Measurements from ENCODE around the gene RBCK1. TPM values are rescaled to one million over a fixed set of nuclear protein-coding genes. Genes with fewer than 3 reads are reported as not detected.
"Not testable (repeated sequence)": the region's sequence is repeated elsewhere in the genome, so short reads cannot be mapped to it uniquely, and the experiment has no call there.

Gene RBCK1
- polyA plus RNA-seq, 3 donors, result 66.8 to 110 (median 70.8) TPM

DNA sequence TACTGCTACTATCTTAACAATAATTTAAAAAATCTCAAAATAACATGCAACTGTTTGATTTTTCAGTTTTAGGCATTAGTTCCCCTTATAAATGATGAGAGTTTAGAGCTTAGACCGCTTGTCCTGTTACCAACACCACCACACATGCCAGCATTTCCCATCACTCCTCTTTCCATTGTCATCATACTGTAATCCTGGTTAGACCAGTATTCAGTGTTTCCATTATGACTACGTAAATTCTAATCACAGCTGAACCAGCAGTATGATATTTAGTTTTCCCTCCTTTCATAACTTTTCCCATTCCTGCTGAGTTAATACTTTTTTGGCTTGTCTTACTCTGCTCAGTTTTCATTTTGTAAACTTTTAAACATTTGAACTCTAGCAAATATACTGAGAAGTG, 66.5 kb downstream of the RBCK1 start:
- no peak overlapping the region for H3K4me3 ChIP-seq (replicated peaks in 1 of 3; ENCODE audit: low read depth in 2 of 3, low read length in 3 of 3)
- intact Hi-C loops (cut with micrococcal nuclease), result no loop called here
- Mint-ChIP-seq H3K27ac (no peak overlapping the region), H3K4me1 (no peaks in the 10 kb centered on the region), H3K27me3 (ENCODE audit: low read depth in 3 of 3) (peaks cover 0 to 3% (median 0%) of the 10 kb centered on the region in 3 donors), H3K36me3 (peaks cover 19% of the 10 kb centered on the region in 2 donors), H3K9me3 (peaks cover 6 to 21% (median 12%) of the 10 kb centered on the region in 7 donors), H3K4me3 (no peak overlapping the region)
- no peak overlapping the region for H2AFZ ChIP-seq (ENCODE audit: insufficient read depth, low read depth, low read length, poor library complexity, severe bottlenecking)
- H3K9me3 ChIP-seq (replicated peaks in 1 of 2; ENCODE audit: control insufficient read depth in 1 of 2, insufficient read depth in 1 of 2, low read length in 2 of 2), result peaks cover 1 to 8% of the 10 kb centered on the region in 2 donors
- WGBS (ENCODE audit: insufficient coverage), result no CpG with 5 or more reads among the region's 2 CpGs
- H3K9ac ChIP-seq (ENCODE audit: insufficient read depth, low read length, poor library complexity, severe bottlenecking), result no peak overlapping the region
- no peak for DNase-seq
- no peaks in the 10 kb centered on the region for H3K4me1 ChIP-seq (ENCODE audit: control insufficient read depth in 1 of 2, insufficient read depth in 2 of 2, low read length in 2 of 2)
- no peak for TF ChIP-seq CTCF (IDR thresholded peaks at IDR 0.05)
- no peaks in the 10 kb centered on the region for H3K27me3 ChIP-seq (ENCODE audit: control insufficient read depth in 2 of 2, insufficient read depth in 2 of 2, low read length in 2 of 2)
- H3K4me2 ChIP-seq (replicated peaks; ENCODE audit: extremely low read depth, low read length, poor library complexity, severe bottlenecking), result no peak overlapping the region
- peaks cover 13% of the 10 kb centered on the region for H4K20me1 ChIP-seq (ENCODE audit: insufficient read depth, low read length)
- no peaks in the 10 kb centered on the region for H3K79me2 ChIP-seq (ENCODE audit: insufficient read depth, low read length)
- H3K36me3 ChIP-seq (replicated peaks in 1 of 2; ENCODE audit: control insufficient read depth in 1 of 2, insufficient read depth in 2 of 2, low read length in 2 of 2), result peaks cover 6 to 33% of the 10 kb centered on the region in 2 donors
- H3K27ac ChIP-seq (ENCODE audit: low read depth in 1 of 2, low read length in 2 of 2), result no peak overlapping the region

- WGBS (ENCODE audit: insufficient coverage), result 100% methylated on average over 1 of the region's 6 CpGs
- TF ChIP-seq CTCF (IDR thresholded peaks at IDR 0.05), result no peak
- no peak overlapping the region for H2AFZ ChIP-seq (ENCODE audit: insufficient read depth, low read depth, low read length, poor library complexity, severe bottlenecking)
- peaks cover 26 to 27% of the 10 kb centered on the region in 2 donors for H3K36me3 Mint-ChIP-seq
- H3K4me3 Mint-ChIP-seq, result no peak overlapping the region
- H3K4me1 Mint-ChIP-seq, result no peaks in the 10 kb centered on the region
- H3K9ac ChIP-seq (ENCODE audit: insufficient read depth, low read length, poor library complexity, severe bottlenecking), result no peak overlapping the region
- H3K4me3 ChIP-seq (replicated peaks in 1 of 3; ENCODE audit: low read depth in 2 of 3, low read length in 3 of 3), result no peak overlapping the region
- no peaks in the 10 kb centered on the region for H3K4me1 ChIP-seq (ENCODE audit: control insufficient read depth in 1 of 2, insufficient read depth in 2 of 2, low read length in 2 of 2)
- peaks cover 0 to 18% (median 4%) of the 10 kb centered on the region in 7 donors for H3K9me3 Mint-ChIP-seq
- H3K27ac ChIP-seq (ENCODE audit: low read depth in 1 of 2, low read length in 2 of 2), result no peak overlapping the region
- peak overlapping the region in 1 of 7 donors; percentile 32 for H3K27ac Mint-ChIP-seq
- H3K36me3 ChIP-seq (replicated peaks in 1 of 2; ENCODE audit: control insufficient read depth in 1 of 2, insufficient read depth in 2 of 2, low read length in 2 of 2), result peaks cover 12 to 43% of the 10 kb centered on the region in 2 donors
- intact Hi-C loops (cut with micrococcal nuclease), result no loop called here
- no peak overlapping the region for H3K4me2 ChIP-seq (replicated peaks; ENCODE audit: extremely low read depth, low read length, poor library complexity, severe bottlenecking)
- H3K79me2 ChIP-seq (ENCODE audit: insufficient read depth, low read length), result no peaks in the 10 kb centered on the region
- peaks cover 0 to 3% (median 0%) of the 10 kb centered on the region in 3 donors for H3K27me3 Mint-ChIP-seq (ENCODE audit: low read depth in 3 of 3)
- H4K20me1 ChIP-seq (ENCODE audit: insufficient read depth, low read length), result peaks cover 13% of the 10 kb centered on the region
- H3K9me3 ChIP-seq (replicated peaks in 1 of 2; ENCODE audit: control insufficient read depth in 1 of 2, insufficient read depth in 1 of 2, low read length in 2 of 2), result no peaks in the 10 kb centered on the region
- H3K27me3 ChIP-seq (ENCODE audit: control insufficient read depth in 2 of 2, insufficient read depth in 2 of 2, low read length in 2 of 2), result no peaks in the 10 kb centered on the region
- DNase-seq, result no peak
Observed at GRCh38 chr20:475463-476357, 67.6 kb downstream of the RBCK1 start.

GRCh38 chr20:476561-477249, 68.6 kb downstream of the RBCK1 start:
- peaks cover 0 to 13% (median 4%) of the 10 kb centered on the region in 7 donors for H3K9me3 Mint-ChIP-seq
- Histone ChIP-seq H3K36me3 (replicated peaks in 1 of 2; ENCODE audit: control insufficient read depth in 1 of 2, insufficient read depth in 2 of 2, low read length in 2 of 2) (peaks cover 19 to 52% of the 10 kb centered on the region in 2 donors), H4K20me1 (ENCODE audit: insufficient read depth, low read length) (peaks cover 13% of the 10 kb centered on the region)
- H3K4me2 ChIP-seq (replicated peaks; ENCODE audit: extremely low read depth, low read length, poor library complexity, severe bottlenecking); H3K27me3 ChIP-seq (ENCODE audit: control insufficient read depth in 2 of 2, insufficient read depth in 2 of 2, low read length in 2 of 2); H3K4me3 Mint-ChIP-seq; H3K4me1 Mint-ChIP-seq; H2AFZ ChIP-seq (ENCODE audit: insufficient read depth, low read depth, low read length, poor library complexity, severe bottlenecking); H3K79me2 ChIP-seq (ENCODE audit: insufficient read depth, low read length); H3K27me3 Mint-ChIP-seq (ENCODE audit: low read depth in 3 of 3); H3K9me3 ChIP-seq (replicated peaks in 1 of 2; ENCODE audit: control insufficient read depth in 1 of 2, insufficient read depth in 1 of 2, low read length in 2 of 2); H3K27ac ChIP-seq (ENCODE audit: low read depth in 1 of 2, low read length in 2 of 2); H3K4me1 ChIP-seq (ENCODE audit: control insufficient read depth in 1 of 2, insufficient read depth in 2 of 2, low read length in 2 of 2); H3K27ac Mint-ChIP-seq; DNase-seq; H3K9ac ChIP-seq (ENCODE audit: insufficient read depth, low read length, poor library complexity, severe bottlenecking); intact Hi-C loops (cut with micrococcal nuclease); H3K4me3 ChIP-seq (replicated peaks in 1 of 3; ENCODE audit: low read depth in 2 of 3, low read length in 3 of 3): not testable (repeated sequence)
- 100% methylated on average over 2 of the region's 6 CpGs for WGBS (ENCODE audit: insufficient coverage)
- peaks cover 30 to 31% of the 10 kb centered on the region in 2 donors for H3K36me3 Mint-ChIP-seq

All from CD14-positive monocyte (primary cell).